ENCODE results near the gene PMPCA.

GRCh38 chr9:136438548-136439480, 28.4 kb downstream of the PMPCA start:
- TF ChIP-seq, protein P1, sequence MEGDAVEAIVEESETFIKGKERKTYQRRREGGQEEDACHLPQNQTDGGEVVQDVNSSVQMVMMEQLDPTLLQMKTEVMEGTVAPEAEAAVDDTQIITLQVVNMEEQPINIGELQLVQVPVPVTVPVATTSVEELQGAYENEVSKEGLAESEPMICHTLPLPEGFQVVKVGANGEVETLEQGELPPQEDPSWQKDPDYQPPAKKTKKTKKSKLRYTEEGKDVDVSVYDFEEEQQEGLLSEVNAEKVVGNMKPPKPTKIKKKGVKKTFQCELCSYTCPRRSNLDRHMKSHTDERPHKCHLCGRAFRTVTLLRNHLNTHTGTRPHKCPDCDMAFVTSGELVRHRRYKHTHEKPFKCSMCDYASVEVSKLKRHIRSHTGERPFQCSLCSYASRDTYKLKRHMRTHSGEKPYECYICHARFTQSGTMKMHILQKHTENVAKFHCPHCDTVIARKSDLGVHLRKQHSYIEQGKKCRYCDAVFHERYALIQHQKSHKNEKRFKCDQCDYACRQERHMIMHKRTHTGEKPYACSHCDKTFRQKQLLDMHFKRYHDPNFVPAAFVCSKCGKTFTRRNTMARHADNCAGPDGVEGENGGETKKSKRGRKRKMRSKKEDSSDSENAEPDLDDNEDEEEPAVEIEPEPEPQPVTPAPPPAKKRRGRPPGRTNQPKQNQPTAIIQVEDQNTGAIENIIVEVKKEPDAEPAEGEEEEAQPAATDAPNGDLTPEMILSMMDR (IDR thresholded peaks at IDR 0.05; ENCODE audit: insufficient read depth, low read depth, low read length) = no peak
- no peak for TF ChIP-seq EZH2 (IDR thresholded peaks at IDR 0.05; ENCODE audit: insufficient read depth, low read length)

All from astrocyte (in vitro differentiated cells and primary cell).